ENCODE results near the gene CDC20B.
"Not testable (repeated sequence)": the region's sequence is repeated elsewhere in the genome, so short reads cannot be mapped to it uniquely, and the experiment has no call there.

The CDC20B gene

DNA sequence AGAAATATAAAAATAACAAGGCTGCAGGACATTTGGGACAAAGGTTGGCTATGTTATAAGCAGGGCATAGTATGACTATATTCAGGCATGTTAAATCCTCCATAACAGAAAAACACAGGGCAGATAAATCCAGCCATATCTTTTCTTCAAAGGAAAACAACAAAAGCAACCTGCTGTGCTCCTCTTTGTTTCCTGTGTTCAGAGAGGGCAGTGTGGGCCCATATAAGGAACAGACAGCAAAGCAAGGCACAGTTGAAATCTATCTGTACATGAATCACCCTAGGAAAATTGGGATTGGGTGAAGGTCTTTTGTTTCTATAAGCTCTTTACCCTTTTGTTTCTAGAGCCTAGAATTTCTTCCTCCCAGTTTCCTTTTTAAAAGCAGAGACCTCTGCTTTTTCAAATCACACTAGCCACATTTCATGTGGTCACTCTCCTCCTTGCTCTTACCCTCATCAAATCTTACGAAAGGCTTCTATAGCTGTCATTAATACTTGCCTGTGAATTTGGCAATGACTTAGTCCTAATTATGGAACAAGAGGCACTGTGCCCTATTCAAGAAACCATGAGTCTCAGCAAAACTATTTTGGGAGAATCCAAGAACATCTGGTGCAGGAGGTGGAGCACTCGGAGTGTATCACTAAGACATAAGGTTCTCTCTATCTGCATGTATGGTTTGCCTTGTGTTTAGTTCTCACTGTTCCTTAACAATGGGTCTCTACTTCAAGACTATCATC lies 68.8 kb downstream of the CDC20B start:
- DNase-seq (ENCODE audit: low read depth), result no peak

DNA sequence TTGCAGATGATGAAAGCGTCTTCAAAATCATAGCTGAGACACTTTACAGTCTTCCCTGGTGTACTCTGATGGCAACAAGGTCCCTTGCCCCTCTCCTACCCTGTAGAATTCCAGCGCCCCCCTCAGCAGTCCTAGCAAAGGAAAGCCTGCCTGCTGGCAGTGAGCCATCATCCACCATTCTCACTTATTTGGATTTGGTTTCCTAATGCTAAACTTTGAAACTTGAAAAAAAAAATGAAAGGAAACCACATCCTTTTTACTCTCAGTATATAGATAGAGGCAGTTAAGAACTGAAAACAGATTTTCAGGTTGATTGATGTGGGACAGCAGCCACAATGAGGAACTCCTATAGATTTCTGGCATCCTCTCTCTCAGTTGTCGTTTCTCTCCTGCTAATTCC lies 70.6 kb downstream of the CDC20B start, which contains the start of gene GZMA:
Gene GZMA (plus strand): TSS at position 299 of the 400 bp plus-strand sequence. CDS start 37 bp downstream, at position 336.
- no peak for DNase-seq (ENCODE audit: low read depth)

DNA sequence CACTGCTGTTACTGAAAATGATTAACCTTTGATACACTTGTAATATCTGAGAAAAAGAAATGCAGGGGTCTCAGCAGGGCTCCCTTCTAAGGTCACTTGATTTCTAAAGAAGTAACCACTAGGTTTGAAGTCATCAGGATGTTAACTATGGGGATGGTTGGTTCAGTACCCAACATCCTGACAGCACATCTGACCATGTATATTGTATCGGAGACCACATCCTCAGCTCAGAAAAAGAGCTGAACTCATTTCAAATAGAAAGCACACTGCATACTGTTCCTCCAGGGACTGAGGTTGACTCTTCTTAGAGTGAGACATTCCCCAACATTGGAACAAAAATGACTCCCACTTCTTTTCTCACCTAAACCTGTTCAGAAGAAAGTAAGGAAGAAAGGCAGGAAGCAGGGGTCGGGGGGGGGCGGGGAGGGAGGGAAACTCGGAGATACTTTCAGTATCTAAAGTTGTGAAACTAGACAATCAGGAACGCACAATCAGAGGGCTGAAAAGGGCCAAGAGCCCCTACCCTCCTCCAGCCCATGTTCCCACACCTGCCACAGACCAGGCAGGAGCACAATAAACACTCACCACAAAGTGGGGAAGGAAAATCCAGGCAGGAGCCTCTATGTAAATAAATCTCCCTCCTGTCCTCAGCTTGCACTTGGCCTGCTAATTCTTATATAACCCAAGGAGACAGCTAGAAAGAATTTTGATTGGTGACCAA lies 71.3 kb downstream of the CDC20B start:
- DNase-seq (ENCODE audit: low read depth), result no peak

DNA sequence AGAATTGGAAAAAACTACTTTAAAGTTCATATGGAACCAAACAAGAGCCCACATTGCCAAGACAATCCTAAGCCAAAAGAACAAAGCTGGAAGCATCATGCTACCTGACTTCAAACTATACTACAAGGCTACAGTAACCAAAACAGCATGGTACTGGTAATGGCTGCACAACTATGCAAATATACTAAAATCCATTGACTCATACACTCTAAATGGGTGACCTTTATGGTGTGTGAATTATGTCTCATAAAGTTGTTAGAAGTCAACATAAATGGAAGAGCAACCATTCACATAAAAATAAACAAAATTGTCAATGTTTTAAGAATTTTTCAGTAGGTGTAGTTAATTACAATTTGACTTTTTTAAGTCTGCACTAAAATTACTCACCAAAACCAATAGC lies 71.8 kb downstream of the CDC20B start:
- DNase-seq (ENCODE audit: low read depth), result not testable (repeated sequence)

DNA sequence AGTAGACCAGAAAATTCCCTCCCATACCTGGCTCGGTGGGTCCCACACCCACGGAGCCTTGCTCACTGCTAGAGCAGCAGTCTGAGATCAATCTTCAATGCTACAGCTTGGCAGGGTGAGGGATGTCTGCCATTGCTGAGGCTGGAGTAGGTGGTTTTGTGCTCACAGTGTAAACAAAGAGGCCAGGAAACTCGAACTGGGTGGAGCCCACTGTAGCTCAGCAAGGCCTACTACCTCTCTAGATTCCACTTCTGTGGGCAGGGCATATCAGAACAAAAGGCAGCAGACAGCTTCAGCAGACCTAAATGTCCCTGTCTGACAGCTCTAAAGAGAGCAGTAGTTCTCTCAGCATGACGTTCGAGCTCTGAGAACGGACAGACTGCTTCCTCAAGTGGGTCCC lies 76.1 kb downstream of the CDC20B start:
- DNase-seq (ENCODE audit: low read depth), result no peak

DNA sequence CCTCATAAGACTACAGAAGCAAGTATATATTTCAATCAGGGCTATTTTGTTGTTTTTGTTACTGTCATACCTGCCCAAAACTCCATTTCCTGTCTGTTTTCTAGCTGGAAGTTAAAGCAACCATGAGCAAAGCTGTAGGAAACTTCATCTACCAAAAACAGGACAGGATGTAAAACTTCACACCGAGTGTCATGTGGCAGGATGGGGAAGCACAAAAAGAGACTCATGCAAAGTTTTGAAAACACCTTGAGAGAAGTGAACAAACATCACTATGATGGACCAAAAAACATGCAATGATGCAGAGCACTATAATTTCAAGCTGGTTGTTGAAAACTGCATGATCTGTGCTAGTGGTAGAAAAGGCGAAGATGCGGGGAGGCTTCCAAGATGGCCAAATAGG lies 76.8 kb downstream of the CDC20B start:
- no peak for DNase-seq (ENCODE audit: low read depth)

DNA sequence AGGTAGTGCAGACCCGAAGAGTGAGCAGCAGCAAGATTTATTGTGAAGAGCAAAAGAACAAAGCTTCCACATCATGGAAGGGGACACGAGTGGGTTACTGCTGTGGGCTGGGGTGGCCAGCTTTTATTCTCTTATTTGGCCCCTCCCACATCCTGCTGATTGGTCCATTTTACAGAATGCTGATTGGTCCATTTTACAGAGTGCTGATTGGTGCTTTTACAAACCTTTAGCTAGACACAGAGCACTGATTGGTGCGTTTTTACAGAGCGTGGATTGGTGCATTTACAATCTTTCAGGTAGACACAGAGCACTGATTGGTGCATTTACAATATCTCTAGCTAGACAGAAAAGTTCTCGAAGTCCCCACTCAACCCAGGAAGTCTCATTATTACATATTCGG lies 82.0 kb downstream of the CDC20B start:
- DNase-seq (ENCODE audit: low read depth), result not testable (repeated sequence)

DNA sequence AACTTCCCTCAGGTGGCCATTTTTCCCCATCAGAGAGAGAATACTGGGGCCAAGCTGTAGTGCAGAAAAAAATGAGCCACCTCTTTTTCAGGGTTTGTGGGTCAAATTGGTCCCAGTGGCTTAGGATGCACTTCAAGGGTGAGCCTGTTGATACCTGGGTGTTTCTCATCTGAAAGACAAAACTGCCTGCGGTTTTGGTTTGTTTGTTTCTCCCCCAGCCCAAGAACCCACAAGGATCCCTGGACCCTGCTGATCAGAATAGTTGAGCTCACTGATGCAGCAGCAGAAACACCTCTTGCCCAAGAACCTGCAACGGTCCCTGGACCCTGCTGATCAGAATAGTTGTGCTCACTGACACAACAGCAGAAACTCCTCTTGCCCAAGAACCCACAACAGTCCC lies 83.7 kb downstream of the CDC20B start:
- DNase-seq (ENCODE audit: low read depth), result not testable (repeated sequence)

DNA sequence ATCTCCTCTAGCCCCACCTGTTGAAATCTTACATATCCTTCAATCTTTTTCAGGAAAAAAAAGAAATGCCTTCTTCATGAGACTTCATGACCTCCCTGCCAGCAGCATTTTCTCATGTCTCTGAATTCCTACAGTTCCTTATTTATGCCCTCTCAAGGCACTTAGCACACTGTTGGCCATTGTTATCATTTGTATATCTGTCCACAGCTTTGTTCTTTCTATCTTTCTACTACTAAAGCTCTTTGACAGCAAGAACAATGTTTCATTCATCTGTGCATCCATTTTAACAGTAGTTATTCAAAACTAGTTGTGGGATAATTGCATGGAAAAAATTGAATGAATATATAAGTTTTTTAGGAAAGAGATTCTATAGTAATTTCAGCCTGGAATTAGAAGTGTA lies 91.4 kb downstream of the CDC20B start:
- no peak for DNase-seq (ENCODE audit: low read depth)

DNA sequence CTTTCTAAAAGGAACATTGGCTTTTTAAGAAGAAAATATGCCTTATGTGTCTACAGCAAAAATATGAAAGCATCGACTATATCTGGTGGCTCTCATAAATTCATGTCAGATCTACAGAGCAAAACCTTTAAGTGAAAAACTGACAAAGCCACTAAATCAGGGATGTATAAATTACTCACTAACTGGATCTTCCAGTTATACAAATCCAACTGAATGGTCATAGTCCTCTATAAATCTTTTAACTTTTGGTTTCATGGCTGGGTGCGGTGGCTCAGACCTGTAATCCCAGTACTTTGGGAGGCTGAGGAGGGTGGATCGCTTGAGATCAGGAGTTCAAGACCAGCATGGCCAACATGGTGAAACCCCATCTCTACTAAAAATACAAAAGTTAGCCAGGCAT lies 99.8 kb downstream of the CDC20B start:
- no peak for DNase-seq (ENCODE audit: low read depth)

DNA sequence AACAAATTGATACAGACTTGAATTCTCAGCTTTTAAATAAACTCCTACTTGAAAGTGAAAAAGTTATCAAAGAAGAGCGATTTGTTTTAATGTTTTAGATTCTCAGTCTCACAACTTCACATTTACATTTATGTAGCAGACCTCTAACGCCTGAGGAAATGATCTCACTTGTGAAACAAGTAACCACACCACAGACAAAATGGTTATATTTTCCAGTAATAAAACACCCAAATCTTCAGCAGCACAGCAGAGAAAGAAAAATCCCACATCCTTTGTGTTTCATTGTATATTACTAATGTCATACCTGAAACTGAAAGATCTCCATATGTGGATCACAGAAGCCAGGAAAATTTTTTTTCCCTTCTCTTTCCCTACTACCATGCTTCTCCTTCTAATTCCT lies 100.3 kb downstream of the CDC20B start:
- DNase-seq (ENCODE audit: low read depth), result no peak

DNA sequence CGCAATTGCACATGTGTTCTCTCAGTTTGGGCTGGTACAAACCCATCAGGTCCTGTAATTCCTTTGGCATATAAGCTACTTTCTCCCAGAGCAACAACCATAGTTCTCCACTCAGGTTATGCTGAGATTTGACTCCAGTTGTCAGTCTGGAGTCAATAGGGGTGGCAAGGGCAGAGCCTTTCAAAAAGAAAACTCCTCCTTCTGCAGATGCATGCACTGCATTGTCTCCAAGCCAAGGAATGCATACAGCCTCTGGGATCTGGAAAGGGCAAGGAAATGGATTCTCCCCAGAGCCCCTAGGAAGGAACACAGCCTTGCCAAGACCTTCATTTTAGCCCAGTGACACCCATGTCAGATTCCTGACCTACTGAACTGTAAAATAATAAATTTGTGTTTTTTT lies 101.6 kb downstream of the CDC20B start:
- no peak for DNase-seq (ENCODE audit: low read depth)

DNA sequence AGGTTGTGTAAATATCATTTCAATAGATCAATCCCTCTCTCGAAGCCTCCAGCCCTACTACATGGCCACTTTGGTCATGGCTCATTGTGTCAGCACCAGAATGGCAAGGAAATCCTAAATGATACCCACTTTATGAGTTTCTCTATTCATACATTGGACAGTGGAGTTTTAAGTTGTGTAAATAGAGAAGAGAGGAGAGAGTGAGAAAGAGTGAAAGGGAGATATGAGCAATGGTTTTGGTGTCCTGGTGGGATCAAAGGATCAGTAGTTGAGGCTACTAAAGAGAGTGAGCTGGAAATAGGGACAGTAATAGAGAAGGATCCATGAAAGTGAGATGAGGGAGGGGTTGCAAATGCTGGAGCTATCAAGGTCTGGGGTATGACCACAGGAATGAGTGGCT lies 102.0 kb downstream of the CDC20B start:
- no peak for DNase-seq (ENCODE audit: low read depth)

DNA sequence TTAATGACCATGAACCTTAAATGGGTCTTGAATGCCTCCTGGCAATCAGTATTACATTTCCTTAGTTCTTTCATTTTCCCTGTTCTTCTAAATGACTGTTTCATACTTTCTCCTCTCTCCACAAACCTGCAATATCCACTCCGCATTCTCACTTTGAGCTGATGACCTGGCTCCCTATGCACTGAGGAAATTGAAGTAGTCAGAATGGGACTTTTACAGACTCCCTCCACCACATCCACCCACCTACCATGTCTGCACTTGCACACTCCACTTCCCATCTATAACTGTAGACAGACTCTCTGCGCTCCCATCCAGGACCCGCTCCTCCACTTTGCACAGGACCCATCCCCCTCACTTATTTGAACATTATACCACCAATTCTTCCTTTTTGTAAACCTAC lies 106.7 kb downstream of the CDC20B start:
- DNase-seq (ENCODE audit: low read depth), result no peak

DNA sequence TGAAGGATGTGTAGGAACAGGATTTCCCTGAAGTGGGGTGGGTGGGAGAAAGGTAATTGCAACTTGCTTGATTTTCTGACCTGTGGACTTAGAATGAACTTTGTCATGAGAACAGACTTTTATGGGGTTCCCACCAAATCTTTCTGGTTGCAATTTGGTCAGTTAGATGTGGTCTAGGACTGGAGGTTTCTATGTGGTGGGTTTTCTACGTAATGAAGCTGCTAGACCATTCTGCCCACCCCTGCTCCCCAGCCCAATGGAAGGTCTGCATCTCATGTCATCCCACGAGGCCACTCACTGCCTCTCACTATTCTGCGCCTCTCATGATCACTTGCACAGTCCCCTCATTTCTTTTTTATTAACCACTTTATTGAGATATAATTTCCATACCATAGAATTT lies 108.5 kb downstream of the CDC20B start:
- no peak for DNase-seq (ENCODE audit: low read depth)

DNA sequence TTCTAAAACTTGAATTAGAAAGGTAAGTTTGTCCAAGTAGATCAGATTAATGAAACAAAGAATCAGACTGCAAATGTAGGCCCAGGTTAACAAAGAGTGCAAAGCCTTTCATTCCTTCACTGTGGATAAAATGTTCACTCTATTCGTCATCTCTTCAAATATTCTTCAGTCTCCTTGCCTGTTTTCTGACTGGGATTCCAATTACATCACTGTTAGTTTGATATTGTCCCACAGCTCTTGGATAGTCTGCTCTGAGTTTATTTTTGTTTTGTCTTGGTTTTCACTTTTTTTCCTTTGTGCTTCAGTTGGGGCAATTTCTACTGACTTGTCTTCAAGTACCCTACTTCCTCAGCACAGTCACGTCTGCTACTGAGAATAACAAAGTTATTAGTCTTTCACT lies 109.1 kb downstream of the CDC20B start:
- DNase-seq (ENCODE audit: low read depth), result no peak

DNA sequence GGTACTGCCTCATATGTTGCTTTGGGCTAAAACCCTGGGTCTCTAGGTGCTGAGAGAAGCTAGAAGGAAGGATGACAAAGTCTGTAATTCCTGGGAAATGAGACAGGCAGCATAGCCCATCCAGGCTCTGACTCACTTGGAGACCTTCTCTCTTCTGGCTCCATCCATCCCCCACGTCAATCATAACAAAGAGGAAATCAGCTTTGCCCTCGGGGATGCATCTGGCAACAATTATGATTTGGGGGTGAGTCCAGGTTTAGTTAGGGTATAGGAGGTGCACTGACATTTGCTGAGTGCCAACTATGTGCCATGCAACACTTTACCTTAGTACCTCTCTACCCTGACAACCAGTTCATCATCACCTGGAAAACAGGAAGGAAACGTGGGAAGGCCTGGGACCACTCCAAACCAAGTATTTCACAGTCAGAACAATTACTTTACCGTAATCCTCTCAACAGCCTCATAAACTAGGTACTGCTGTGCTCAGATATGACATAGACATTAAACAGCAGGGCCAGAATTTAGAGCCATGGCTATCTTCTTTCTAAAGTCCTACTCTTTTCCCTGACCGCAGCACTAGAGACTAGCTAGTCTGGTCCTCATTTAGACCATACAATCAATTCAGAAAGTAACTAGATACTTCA lies 109.6 kb downstream of the CDC20B start:
- DNase-seq (ENCODE audit: low read depth), result no peak

All from HS-27A (cell line).